ENCODE results near the gene SGMS1.

SGMS1 gene

DNA sequence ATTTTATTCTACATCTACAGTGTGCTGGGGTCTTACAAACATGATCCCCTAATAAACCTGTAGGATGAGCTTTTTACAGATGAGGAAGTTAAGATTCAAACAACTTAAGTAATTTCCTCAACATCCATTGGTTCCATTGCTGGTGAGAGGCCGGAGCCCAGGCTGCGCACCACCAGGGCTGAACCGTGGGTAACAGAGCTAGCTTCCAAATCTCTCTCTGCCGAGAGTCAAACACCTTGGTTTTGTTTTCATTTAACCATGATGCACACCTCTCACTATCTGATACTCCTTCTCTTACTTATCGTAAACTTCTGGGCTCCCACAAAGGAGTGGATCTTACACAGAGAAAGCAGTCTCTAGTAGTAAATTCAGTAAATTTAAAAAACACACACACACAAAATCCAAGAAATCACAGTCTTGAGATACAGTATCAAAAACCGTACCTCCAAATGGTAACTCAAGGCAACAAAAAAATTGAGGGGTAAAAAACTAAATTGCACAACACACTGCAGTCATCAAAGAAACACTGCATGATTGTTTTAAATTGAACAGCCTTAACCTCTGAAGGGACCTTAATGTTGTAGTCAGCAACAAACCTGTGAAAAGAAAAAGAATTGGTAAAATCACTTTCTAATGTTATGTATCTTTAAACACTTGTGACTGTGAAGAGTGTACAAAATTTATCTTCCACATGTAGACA, 20.5 kb downstream of the SGMS1 start:
- TF ChIP-seq, protein P1, sequence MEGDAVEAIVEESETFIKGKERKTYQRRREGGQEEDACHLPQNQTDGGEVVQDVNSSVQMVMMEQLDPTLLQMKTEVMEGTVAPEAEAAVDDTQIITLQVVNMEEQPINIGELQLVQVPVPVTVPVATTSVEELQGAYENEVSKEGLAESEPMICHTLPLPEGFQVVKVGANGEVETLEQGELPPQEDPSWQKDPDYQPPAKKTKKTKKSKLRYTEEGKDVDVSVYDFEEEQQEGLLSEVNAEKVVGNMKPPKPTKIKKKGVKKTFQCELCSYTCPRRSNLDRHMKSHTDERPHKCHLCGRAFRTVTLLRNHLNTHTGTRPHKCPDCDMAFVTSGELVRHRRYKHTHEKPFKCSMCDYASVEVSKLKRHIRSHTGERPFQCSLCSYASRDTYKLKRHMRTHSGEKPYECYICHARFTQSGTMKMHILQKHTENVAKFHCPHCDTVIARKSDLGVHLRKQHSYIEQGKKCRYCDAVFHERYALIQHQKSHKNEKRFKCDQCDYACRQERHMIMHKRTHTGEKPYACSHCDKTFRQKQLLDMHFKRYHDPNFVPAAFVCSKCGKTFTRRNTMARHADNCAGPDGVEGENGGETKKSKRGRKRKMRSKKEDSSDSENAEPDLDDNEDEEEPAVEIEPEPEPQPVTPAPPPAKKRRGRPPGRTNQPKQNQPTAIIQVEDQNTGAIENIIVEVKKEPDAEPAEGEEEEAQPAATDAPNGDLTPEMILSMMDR (IDR thresholded peaks at IDR 0.05): no peak
- TF ChIP-seq ZFX (IDR thresholded peaks at IDR 0.05; ENCODE audit: borderline replicate concordance): no peak
- no peak overlapping the region for H3K27ac ChIP-seq

DNA sequence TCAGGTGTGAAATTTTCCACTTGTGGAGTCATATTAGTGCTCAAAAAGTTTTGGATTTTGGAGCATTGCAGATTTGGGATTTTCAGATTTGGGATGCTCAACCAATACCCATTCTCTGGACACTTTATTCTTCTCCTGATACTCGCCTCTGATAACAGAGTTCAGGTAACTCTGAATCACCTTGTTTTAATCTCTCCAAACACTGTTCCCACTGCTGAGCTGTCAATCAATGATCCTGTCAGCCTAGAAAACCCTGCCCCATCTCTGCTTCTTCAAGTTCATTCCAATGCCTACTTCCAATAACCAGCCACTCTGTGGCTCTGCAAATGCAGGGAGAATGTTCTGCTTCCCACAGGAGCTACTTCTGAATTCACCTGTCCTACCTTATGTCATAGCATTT, 21.8 kb downstream of the SGMS1 start:
- TF ChIP-seq ZFX (IDR thresholded peaks at IDR 0.05; ENCODE audit: borderline replicate concordance): no peak
- TF ChIP-seq, protein P1 (IDR thresholded peaks at IDR 0.05): no peak
- no peak overlapping the region for H3K27ac ChIP-seq

GRCh38 chr10:50600831-50601477, 22.8 kb downstream of the SGMS1 start:
- no peak for TF ChIP-seq ZFX (IDR thresholded peaks at IDR 0.05; ENCODE audit: borderline replicate concordance)
- TF ChIP-seq, protein P1 (IDR thresholded peaks at IDR 0.05): no peak
- H3K27ac ChIP-seq: no peak overlapping the region

- no peak overlapping the region for H3K27ac ChIP-seq
- TF ChIP-seq, protein P1 (IDR thresholded peaks at IDR 0.05): no peak
- no peak for TF ChIP-seq ZFX (IDR thresholded peaks at IDR 0.05; ENCODE audit: borderline replicate concordance)
Measured at GRCh38 chr10:50600286-50600685, 23.5 kb downstream of the SGMS1 start.

- TF ChIP-seq ZFX (IDR thresholded peaks at IDR 0.05; ENCODE audit: borderline replicate concordance): no peak
- TF ChIP-seq, protein P1 (IDR thresholded peaks at IDR 0.05): no peak
- no peak overlapping the region for H3K27ac ChIP-seq
Measured at GRCh38 chr10:50596897-50597296, 26.9 kb downstream of the SGMS1 start.

DNA sequence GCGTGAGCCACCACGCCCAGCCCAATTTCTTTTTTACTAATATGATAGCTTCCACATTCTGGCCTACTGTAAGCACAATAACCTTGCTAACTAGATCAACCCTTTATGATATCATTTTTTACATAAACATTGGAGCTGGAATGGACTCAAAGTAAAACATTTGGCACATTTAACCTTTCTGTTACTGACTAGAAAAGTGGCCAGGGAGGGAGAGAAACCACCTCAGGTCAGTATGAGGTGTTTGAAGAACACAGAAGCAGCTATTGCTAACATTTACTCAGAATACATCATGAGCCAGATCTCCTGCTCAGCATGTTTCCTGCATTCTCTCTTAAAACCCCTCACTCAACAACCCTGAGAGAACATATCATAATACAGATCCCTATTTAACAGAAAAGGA, 27.3 kb downstream of the SGMS1 start:
- H3K27ac ChIP-seq: no peak overlapping the region
- TF ChIP-seq ZFX (IDR thresholded peaks at IDR 0.05; ENCODE audit: borderline replicate concordance): no peak
- TF ChIP-seq, protein P1 (IDR thresholded peaks at IDR 0.05): no peak

GRCh38 chr10:50595785-50596184, 28.0 kb downstream of the SGMS1 start:
- TF ChIP-seq, protein P1 (IDR thresholded peaks at IDR 0.05): no peak
- no peak for TF ChIP-seq ZFX (IDR thresholded peaks at IDR 0.05; ENCODE audit: borderline replicate concordance)
- no peak overlapping the region for H3K27ac ChIP-seq
